ENCODE results near the gene KCNIP4.
A peak's percentile ranks its signal among the peaks of the same experiment; 100 is the strongest.

DNA sequence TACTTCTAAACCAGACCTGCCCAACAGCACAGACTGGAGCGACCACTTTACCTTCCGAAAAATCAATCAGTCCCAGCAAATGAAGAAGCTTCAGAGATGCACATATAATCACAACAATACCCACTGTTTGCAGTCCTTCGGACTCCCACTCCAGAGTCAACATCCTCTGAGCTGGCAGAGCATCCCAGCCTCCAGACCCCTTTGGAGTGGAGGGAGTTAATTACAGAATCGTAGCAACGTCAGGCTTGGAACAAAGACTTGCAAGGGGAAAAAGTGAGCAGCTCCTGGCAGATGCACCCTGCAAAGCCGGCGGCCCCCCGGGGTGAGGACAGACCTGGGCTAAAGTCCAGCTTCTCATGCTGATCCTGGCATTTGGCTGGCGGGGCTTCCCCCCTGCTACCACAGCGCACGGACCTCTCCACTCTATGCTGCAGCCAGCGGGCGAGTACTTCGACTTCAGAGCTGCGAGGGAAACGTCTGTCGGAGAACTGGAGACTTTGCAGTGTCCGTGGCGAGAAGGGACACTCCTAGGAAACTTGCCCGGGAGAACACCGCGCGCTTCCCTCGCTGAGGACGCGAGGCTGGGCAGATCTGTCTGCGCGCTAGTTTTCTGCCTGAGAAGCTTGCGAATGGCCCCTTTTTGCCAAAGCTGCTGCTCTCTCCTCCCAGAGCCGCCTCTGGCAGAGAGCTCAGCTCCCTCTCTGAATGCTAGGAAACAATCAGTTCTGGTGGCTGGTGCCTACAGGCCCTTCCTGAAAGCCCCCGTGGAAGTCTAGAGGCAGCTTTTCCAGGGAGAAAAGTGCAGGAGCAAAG is 964.6 kb downstream of the KCNIP4 start:
- no peak for TF ChIP-seq CBX8 (IDR thresholded peaks at IDR 0.05; ENCODE audit: borderline replicate concordance, low read depth, low read length)
- TF ChIP-seq POLR2A (IDR thresholded peaks at IDR 0.05; ENCODE audit: control extremely low read depth in 1 of 2, low read depth in 2 of 2, low read length in 2 of 2): no peak
- no peak for TF ChIP-seq SIN3A (conservative IDR thresholded peaks at IDR 0.05 in 1 of 2, IDR thresholded peaks at IDR 0.05 in 1 of 2; ENCODE audit: low read depth in 1 of 2, low read length in 2 of 2)
- TF ChIP-seq BACH1 (IDR thresholded peaks at IDR 0.05; ENCODE audit: low read length): no peak
- no peak for TF ChIP-seq MAFK (IDR thresholded peaks at IDR 0.05; ENCODE audit: low read depth, low read length)
- 0 out of 2 replicates have a peak, but pooled peaks have one; percentile 17 for TF ChIP-seq JUND (IDR thresholded peaks at IDR 0.05; ENCODE audit: low read length)
- no peak for TF ChIP-seq CBX5 (IDR thresholded peaks at IDR 0.05; ENCODE audit: low read depth, low read length)
- TF ChIP-seq, protein P1, sequence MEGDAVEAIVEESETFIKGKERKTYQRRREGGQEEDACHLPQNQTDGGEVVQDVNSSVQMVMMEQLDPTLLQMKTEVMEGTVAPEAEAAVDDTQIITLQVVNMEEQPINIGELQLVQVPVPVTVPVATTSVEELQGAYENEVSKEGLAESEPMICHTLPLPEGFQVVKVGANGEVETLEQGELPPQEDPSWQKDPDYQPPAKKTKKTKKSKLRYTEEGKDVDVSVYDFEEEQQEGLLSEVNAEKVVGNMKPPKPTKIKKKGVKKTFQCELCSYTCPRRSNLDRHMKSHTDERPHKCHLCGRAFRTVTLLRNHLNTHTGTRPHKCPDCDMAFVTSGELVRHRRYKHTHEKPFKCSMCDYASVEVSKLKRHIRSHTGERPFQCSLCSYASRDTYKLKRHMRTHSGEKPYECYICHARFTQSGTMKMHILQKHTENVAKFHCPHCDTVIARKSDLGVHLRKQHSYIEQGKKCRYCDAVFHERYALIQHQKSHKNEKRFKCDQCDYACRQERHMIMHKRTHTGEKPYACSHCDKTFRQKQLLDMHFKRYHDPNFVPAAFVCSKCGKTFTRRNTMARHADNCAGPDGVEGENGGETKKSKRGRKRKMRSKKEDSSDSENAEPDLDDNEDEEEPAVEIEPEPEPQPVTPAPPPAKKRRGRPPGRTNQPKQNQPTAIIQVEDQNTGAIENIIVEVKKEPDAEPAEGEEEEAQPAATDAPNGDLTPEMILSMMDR (IDR thresholded peaks at IDR 0.05; ENCODE audit: control extremely low read depth in 1 of 3, insufficient read depth in 1 of 3, low read depth in 1 of 3, low read length in 3 of 3): no peak
- TF ChIP-seq, protein P2, sequence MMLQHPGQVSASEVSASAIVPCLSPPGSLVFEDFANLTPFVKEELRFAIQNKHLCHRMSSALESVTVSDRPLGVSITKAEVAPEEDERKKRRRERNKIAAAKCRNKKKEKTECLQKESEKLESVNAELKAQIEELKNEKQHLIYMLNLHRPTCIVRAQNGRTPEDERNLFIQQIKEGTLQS (IDR thresholded peaks at IDR 0.05; ENCODE audit: insufficient read depth, low read depth, low read length): no peak

Data from H1 (cell line).